ENCODE data around the gene C10orf62.

Gene C10orf62

GRCh38 chr10:97597778-97598177 lies 8.3 kb downstream of the C10orf62 start:
- Histone ChIP-seq H3K9me3 (ENCODE audit: control insufficient read depth, insufficient read depth, low read depth, low read length) (no peaks in the 10 kb centered on the region), H3K4me3 (ENCODE audit: low read depth, low read length) (no peak overlapping the region), H3K4me1 (ENCODE audit: control insufficient read depth, insufficient read depth, low read length) (no peaks in the 10 kb centered on the region), H3K27ac (ENCODE audit: extremely low read depth, low read depth, low read length) (no peak overlapping the region), H3K36me3 (ENCODE audit: control insufficient read depth in 2 of 2, insufficient read depth in 1 of 2, low read length in 2 of 2) (no peaks in the 10 kb centered on the region)
- ChIA-PET POLR2A (no interaction called here), CTCF (interaction anchor here (1.0 to 1.2 kb wide), 2 partner anchors 15 to 25 kb away, joined by 3 read pairs; partner anchors contain the start of gene ANKRD2)
- TF ChIP-seq ZNF580 (tag by site-specific recombination; IDR thresholded peaks at IDR 0.05) = no peak
- TF ChIP-seq ZNF660 (tag by site-specific recombination; IDR thresholded peaks at IDR 0.05) = no peak
- no peak for TF ChIP-seq ZNF621 (tag by site-specific recombination; IDR thresholded peaks at IDR 0.05)
- TF ChIP-seq ZNF585B (tag by site-specific recombination; IDR thresholded peaks at IDR 0.05) = no peak
- no peak for TF ChIP-seq SCRT2 (tag by site-specific recombination; IDR thresholded peaks at IDR 0.05)
- no peak for TF ChIP-seq PRDM1 (tag by site-specific recombination; IDR thresholded peaks at IDR 0.05)
- TF ChIP-seq ZSCAN30 (tag by site-specific recombination; IDR thresholded peaks at IDR 0.05) = no peak
- TF ChIP-seq ZNF510 (tag by site-specific recombination; IDR thresholded peaks at IDR 0.05; ENCODE audit: insufficient replicate concordance) = no peak
- no peak for TF ChIP-seq ZNF133 (tag by site-specific recombination; IDR thresholded peaks at IDR 0.05)
- TF ChIP-seq ELK4 (IDR thresholded peaks at IDR 0.05; ENCODE audit: borderline replicate concordance, low read depth, low read length) = no peak
- no peak for TF ChIP-seq ZNF561 (tag by site-specific recombination; IDR thresholded peaks at IDR 0.05; ENCODE audit: borderline replicate concordance)
- TF ChIP-seq ZNF362 (tag by site-specific recombination; IDR thresholded peaks at IDR 0.05) = no peak

GRCh38 chr10:97598407-97599271 lies 9.1 kb downstream of the C10orf62 start:
- TF ChIP-seq ZNF624 (tag by site-specific recombination; IDR thresholded peaks at IDR 0.05) = no peak
- peak; percentile 55 for TF ChIP-seq ZNF121 (tag by site-specific recombination; IDR thresholded peaks at IDR 0.05)
- H3K27ac ChIP-seq (ENCODE audit: extremely low read depth, low read depth, low read length) = no peak overlapping the region
- H3K4me1 ChIP-seq (ENCODE audit: control insufficient read depth, insufficient read depth, low read length) = no peaks in the 10 kb centered on the region
- H3K4me3 ChIP-seq (ENCODE audit: low read depth, low read length) = no peak overlapping the region
- no peaks in the 10 kb centered on the region for H3K36me3 ChIP-seq (ENCODE audit: control insufficient read depth in 2 of 2, insufficient read depth in 1 of 2, low read length in 2 of 2)
- ChIA-PET POLR2A (interaction anchor here (0.9 kb wide), 1 partner anchor 14 kb away, joined by 3 read pairs; the partner anchor contains the start of gene HOGA1), CTCF (interaction anchor here (1.0 to 1.2 kb wide), 2 partner anchors 14 to 26 kb away, joined by 3 read pairs; partner anchors contain the start of gene ANKRD2)
- no peaks in the 10 kb centered on the region for H3K9me3 ChIP-seq (ENCODE audit: control insufficient read depth, insufficient read depth, low read depth, low read length)

GRCh38 chr10:97599272-97599619 lies 9.7 kb downstream of the C10orf62 start:
- Histone ChIP-seq H3K36me3 (ENCODE audit: control insufficient read depth in 2 of 2, insufficient read depth in 1 of 2, low read length in 2 of 2) (no peaks in the 10 kb centered on the region), H3K9me3 (ENCODE audit: control insufficient read depth, insufficient read depth, low read depth, low read length) (no peaks in the 10 kb centered on the region), H3K27ac (ENCODE audit: extremely low read depth, low read depth, low read length) (no peak overlapping the region), H3K4me3 (ENCODE audit: low read depth, low read length) (no peak overlapping the region), H3K4me1 (ENCODE audit: control insufficient read depth, insufficient read depth, low read length) (no peaks in the 10 kb centered on the region)
- ChIA-PET CTCF (no interaction called here), POLR2A (interaction anchor here (0.9 kb wide), 1 partner anchor 15 kb away, joined by 3 read pairs; the partner anchor contains the start of gene HOGA1)
- TF ChIP-seq ZIC2 (tag by site-specific recombination; IDR thresholded peaks at IDR 0.05) (peak; percentile 67), ZNF394 (tag by site-specific recombination; IDR thresholded peaks at IDR 0.05; ENCODE audit: borderline replicate concordance) (no peak), REST (tag by site-specific recombination; IDR thresholded peaks at IDR 0.05) (no peak), ZNF114 (tag by site-specific recombination; IDR thresholded peaks at IDR 0.05) (no peak), ZNF768 (tag by site-specific recombination; IDR thresholded peaks at IDR 0.05) (no peak), ATF2 (tag by site-specific recombination; IDR thresholded peaks at IDR 0.05; ENCODE audit: low read depth) (peak; percentile 71), ZNF404 (tag by site-specific recombination; IDR thresholded peaks at IDR 0.05) (no peak), ZBTB21 (tag by site-specific recombination; IDR thresholded peaks at IDR 0.05) (0 out of 2 replicates have a peak, but pooled peaks have one; percentile 26)

Measured in HEK293 (cell line).